ENCODE measurements around the gene MSH5. TPM values are rescaled to one million over a fixed set of nuclear protein-coding genes. Genes with fewer than 3 reads are reported as not detected.

MSH5 gene
- total RNA-seq, 1 experiment from 2014 or later: 22.7 TPM

GRCh38 chr6:31765910-31766794 is 26.3 kb downstream of the MSH5 start:
- Histone ChIP-seq H3K4me1 (ENCODE audit: insufficient read depth, low read length) (0 out of 2 replicates have a peak, but pooled peaks cover 5% of the 10 kb centered on the region), H3K9ac (ENCODE audit: low read length) (no peak overlapping the region), H3K4me2 (ENCODE audit: low read length) (no peak overlapping the region), H3K9me3 (ENCODE audit: low read length) (no peaks in the 10 kb centered on the region), H2AFZ (ENCODE audit: low read length) (no peak overlapping the region), H4K20me1 (ENCODE audit: low read length) (no peaks in the 10 kb centered on the region), H3K27me3 (ENCODE audit: low read length) (no peaks in the 10 kb centered on the region), H3K79me2 (ENCODE audit: low read length) (no peaks in the 10 kb centered on the region), H3K9me2 (replicated peaks; ENCODE audit: low read length) (no peaks in the 10 kb centered on the region), H3K36me3 (ENCODE audit: low read depth, low read length) (peaks cover 2% of the 10 kb centered on the region; the same call in 1 of the 2 replicates), H3K4me3 (ENCODE audit: low read length) (no peak overlapping the region), H3F3A (ENCODE audit: low read length, unreplicated experiment) (no peaks in the 10 kb centered on the region), H3K27ac (ENCODE audit: low read length) (no peak overlapping the region)
- DNase-seq (no peak), ATAC-seq (no peak)
- CTCF ChIA-PET: interaction anchor here (0.6 kb wide), 1 partner anchor 47 kb away, joined by 3 read pairs; no protein-coding TSS in a partner anchor
- POLR2A ChIA-PET (ENCODE audit: unreplicated experiment): no interaction called here
- intact Hi-C loops (cut with micrococcal nuclease): loop anchor here (10.0 kb wide), 1 partner anchor 51 kb away; the partner anchor contains the start of gene LY6G6D
- no TSS peak for BruUV-seq (replicated peaks)
- TF ChIP-seq, protein P1, sequence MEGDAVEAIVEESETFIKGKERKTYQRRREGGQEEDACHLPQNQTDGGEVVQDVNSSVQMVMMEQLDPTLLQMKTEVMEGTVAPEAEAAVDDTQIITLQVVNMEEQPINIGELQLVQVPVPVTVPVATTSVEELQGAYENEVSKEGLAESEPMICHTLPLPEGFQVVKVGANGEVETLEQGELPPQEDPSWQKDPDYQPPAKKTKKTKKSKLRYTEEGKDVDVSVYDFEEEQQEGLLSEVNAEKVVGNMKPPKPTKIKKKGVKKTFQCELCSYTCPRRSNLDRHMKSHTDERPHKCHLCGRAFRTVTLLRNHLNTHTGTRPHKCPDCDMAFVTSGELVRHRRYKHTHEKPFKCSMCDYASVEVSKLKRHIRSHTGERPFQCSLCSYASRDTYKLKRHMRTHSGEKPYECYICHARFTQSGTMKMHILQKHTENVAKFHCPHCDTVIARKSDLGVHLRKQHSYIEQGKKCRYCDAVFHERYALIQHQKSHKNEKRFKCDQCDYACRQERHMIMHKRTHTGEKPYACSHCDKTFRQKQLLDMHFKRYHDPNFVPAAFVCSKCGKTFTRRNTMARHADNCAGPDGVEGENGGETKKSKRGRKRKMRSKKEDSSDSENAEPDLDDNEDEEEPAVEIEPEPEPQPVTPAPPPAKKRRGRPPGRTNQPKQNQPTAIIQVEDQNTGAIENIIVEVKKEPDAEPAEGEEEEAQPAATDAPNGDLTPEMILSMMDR (conservative IDR thresholded peaks at IDR 0.05; ENCODE audit: low read depth, low read length): no peak
- no peak for TF ChIP-seq EZH2 (IDR thresholded peaks at IDR 0.05; ENCODE audit: low read length, unreplicated experiment)
- TF ChIP-seq EZH2phosphoT487 (IDR thresholded peaks at IDR 0.05; ENCODE audit: borderline replicate concordance, low read length): no peak

DNA sequence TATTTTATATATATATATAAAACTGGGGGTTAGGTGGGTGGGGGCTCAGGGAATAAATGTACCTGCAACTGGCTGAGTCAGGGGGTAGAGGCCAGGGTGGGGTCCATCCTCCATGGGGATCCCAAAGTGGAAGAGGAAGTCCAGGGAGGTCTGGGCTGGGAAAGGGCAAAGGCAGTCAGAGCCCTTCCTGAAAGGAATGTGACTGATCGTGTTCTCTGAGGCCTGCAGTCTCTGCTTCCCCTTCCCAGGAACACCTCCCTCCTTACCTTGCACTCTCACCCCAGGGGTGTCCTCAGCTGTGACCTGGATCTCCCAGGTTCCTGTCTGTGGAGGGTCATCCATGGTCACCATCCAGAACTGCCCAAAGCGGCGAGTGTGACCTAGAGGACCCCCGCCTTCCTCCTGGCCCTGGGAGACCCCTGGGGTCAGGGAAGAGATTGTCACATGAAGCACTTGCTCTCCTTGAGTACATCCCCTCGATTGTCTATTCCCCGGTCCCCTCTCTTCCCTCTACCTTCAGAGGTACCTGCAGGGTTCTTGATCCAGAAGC is 27.4 kb downstream of the MSH5 start:
- Histone ChIP-seq H2AFZ (ENCODE audit: low read length) (no peak overlapping the region), H3K9ac (ENCODE audit: low read length) (no peak overlapping the region), H4K20me1 (ENCODE audit: low read length) (no peaks in the 10 kb centered on the region), H3K36me3 (ENCODE audit: low read depth, low read length) (peaks cover 2% of the 10 kb centered on the region; the same call in 1 of the 2 replicates), H3K4me1 (ENCODE audit: insufficient read depth, low read length) (0 out of 2 replicates have a peak, but pooled peaks cover 5% of the 10 kb centered on the region), H3F3A (ENCODE audit: low read length, unreplicated experiment) (no peaks in the 10 kb centered on the region), H3K9me2 (replicated peaks; ENCODE audit: low read length) (no peaks in the 10 kb centered on the region), H3K9me3 (ENCODE audit: low read length) (no peaks in the 10 kb centered on the region), H3K27me3 (ENCODE audit: low read length) (no peaks in the 10 kb centered on the region), H3K27ac (ENCODE audit: low read length) (no peak overlapping the region), H3K79me2 (ENCODE audit: low read length) (no peaks in the 10 kb centered on the region), H3K4me3 (ENCODE audit: low read length) (no peak overlapping the region), H3K4me2 (ENCODE audit: low read length) (no peak overlapping the region)
- BruUV-seq (replicated peaks): no TSS peak
- DNase-seq (no peak), ATAC-seq (no peak)
- ChIA-PET CTCF (no interaction called here), POLR2A (ENCODE audit: unreplicated experiment) (no interaction called here)
- TF ChIP-seq EZH2phosphoT487 (IDR thresholded peaks at IDR 0.05; ENCODE audit: borderline replicate concordance, low read length): no peak
- TF ChIP-seq EZH2 (IDR thresholded peaks at IDR 0.05; ENCODE audit: low read length, unreplicated experiment): no peak
- TF ChIP-seq, protein P1 (conservative IDR thresholded peaks at IDR 0.05; ENCODE audit: low read depth, low read length): no peak
- intact Hi-C loops (cut with micrococcal nuclease): loop anchor here (10.0 kb wide), 1 partner anchor 52 kb away; the partner anchor contains the start of gene LY6G6D
